CD4-positive, alpha-beta T cell treated with Interleukin-4 for 1 hour (primary cell): ENCODE results near the gene ACBD5.

Experiments
- DNase-seq, 2 donors: peaks; one replicate each; pipeline ENCODE4 v3.0.0-alpha.2; 2020 to 2022

The ACBD5 gene

DNA sequence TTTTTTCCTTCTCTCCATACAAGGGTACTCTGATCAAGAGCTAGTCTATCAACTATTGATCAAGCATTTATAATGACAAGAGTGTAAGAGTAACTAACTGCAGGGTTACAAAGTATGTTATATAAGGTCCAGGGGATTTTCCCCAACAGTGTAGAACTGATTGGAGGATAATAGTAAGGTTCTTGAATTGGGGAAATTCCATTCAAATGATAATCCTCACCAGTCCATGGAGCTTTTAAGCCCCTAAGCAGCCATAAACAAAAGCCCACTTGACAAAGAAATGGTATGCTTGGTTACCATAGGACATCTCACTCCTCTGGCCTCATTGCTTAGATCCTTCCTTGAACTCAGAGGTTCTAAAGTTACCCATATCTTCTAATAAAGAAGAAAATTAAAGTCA is 94.7 kb downstream of the ACBD5 start:
- DNase-seq = peak in 1 of 2 donors; percentile 25
